ENCODE measurements around the gene TOX2. TPM values are rescaled to one million over a fixed set of nuclear protein-coding genes. Genes with fewer than 3 reads are reported as not detected.

Gene TOX2
- total RNA-seq, 1 experiment from 2014 or later: not detected

GRCh38 chr20:43937591-43937990 lies 22.9 kb downstream of the TOX2 start:
- H3K27me3 Mint-ChIP-seq (ENCODE audit: unreplicated experiment): peaks cover 42% of the 10 kb centered on the region
- no peaks in the 10 kb centered on the region for H3K9me3 Mint-ChIP-seq (ENCODE audit: low read depth, unreplicated experiment)
- BruUV-seq (replicated peaks): no TSS peak
- no peak for DNase-seq
- intact Hi-C loops (cut with micrococcal nuclease; ENCODE audit: unreplicated experiment): no loop called here
- CTCF ChIA-PET: interaction anchor here (0.6 to 1.6 kb wide), 2 partner anchors 9 to 1321 kb away, joined by 3 to 5 read pairs; no protein-coding TSS in a partner anchor
- H3K27ac Mint-ChIP-seq (ENCODE audit: unreplicated experiment): no peak overlapping the region
- peaks cover 5% of the 10 kb centered on the region for H3K36me3 Mint-ChIP-seq (ENCODE audit: insufficient read depth, unreplicated experiment)
- no peak for TF ChIP-seq CTCF (IDR thresholded peaks at IDR 0.05; ENCODE audit: unreplicated experiment)
- H3K4me1 Mint-ChIP-seq (ENCODE audit: low read depth, unreplicated experiment): peaks cover 27% of the 10 kb centered on the region
- H3K4me3 Mint-ChIP-seq (ENCODE audit: low read depth, unreplicated experiment): no peak overlapping the region

DNA sequence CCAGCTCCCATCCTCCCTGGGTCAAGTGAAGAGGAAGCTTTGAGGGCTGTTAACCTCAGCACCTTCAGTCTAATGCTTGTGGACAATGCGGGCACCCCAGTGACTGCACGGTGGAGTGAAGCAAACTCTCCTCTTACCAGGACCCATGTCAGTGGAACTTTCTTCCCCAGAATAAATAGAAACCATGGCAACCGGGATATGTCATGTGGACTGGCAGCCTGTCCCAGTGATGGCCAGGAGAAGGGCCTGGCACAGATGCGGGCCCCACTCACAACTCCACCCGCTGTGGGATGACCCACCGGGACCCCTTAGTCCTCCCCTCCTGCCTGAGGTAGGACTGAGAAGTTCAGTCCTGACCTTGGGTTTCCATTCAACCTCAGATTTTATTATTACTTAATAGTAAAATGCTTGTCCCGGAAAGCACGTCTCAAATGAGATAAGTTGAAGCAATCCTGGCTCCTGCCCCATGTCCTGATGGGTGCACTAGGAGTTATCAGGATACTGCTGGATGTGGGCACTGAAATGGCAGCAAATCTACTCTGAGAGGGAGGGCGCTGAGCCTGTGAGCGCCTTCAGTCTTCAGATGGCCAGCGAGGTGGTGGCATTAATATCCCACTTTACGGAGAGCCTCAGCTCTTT lies 23.5 kb downstream of the TOX2 start:
- TF ChIP-seq CTCF (IDR thresholded peaks at IDR 0.05; ENCODE audit: unreplicated experiment): no peak
- BruUV-seq (replicated peaks): no TSS peak
- Mint-ChIP-seq H3K27me3 (ENCODE audit: unreplicated experiment) (peaks cover 37% of the 10 kb centered on the region), H3K9me3 (ENCODE audit: low read depth, unreplicated experiment) (no peaks in the 10 kb centered on the region), H3K36me3 (ENCODE audit: insufficient read depth, unreplicated experiment) (peaks cover 5% of the 10 kb centered on the region), H3K4me1 (ENCODE audit: low read depth, unreplicated experiment) (peaks cover 33% of the 10 kb centered on the region), H3K4me3 (ENCODE audit: low read depth, unreplicated experiment) (no peak overlapping the region), H3K27ac (ENCODE audit: unreplicated experiment) (no peak overlapping the region)
- CTCF ChIA-PET: interaction anchor here (0.6 to 1.6 kb wide), 4 partner anchors 9 to 1320 kb away, joined by 3 to 5 read pairs (median 3); no protein-coding TSS in a partner anchor
- intact Hi-C loops (cut with micrococcal nuclease; ENCODE audit: unreplicated experiment): no loop called here
- no peak for DNase-seq

GRCh38 chr20:43938932-43939761 lies 24.5 kb downstream of the TOX2 start:
- Mint-ChIP-seq H3K27ac (ENCODE audit: unreplicated experiment) (peak overlapping the region; percentile 27), H3K27me3 (ENCODE audit: unreplicated experiment) (peaks cover 27% of the 10 kb centered on the region), H3K4me3 (ENCODE audit: low read depth, unreplicated experiment) (no peak overlapping the region), H3K4me1 (ENCODE audit: low read depth, unreplicated experiment) (peaks cover 35% of the 10 kb centered on the region), H3K9me3 (ENCODE audit: low read depth, unreplicated experiment) (no peaks in the 10 kb centered on the region), H3K36me3 (ENCODE audit: insufficient read depth, unreplicated experiment) (peaks cover 5% of the 10 kb centered on the region)
- DNase-seq: peak; percentile 79
- no TSS peak for BruUV-seq (replicated peaks)
- no peak for TF ChIP-seq CTCF (IDR thresholded peaks at IDR 0.05; ENCODE audit: unreplicated experiment)
- intact Hi-C loops (cut with micrococcal nuclease; ENCODE audit: unreplicated experiment): no loop called here
- CTCF ChIA-PET: interaction anchor here (0.6 to 1.6 kb wide), 3 partner anchors 8 to 83 kb away, joined by 3 to 5 read pairs (median 3); no protein-coding TSS in a partner anchor

- Mint-ChIP-seq H3K27ac (ENCODE audit: unreplicated experiment) (peak overlapping the region; percentile 27), H3K9me3 (ENCODE audit: low read depth, unreplicated experiment) (no peaks in the 10 kb centered on the region), H3K4me1 (ENCODE audit: low read depth, unreplicated experiment) (peaks cover 35% of the 10 kb centered on the region), H3K27me3 (ENCODE audit: unreplicated experiment) (peaks cover 21% of the 10 kb centered on the region), H3K36me3 (ENCODE audit: insufficient read depth, unreplicated experiment) (peaks cover 5% of the 10 kb centered on the region), H3K4me3 (ENCODE audit: low read depth, unreplicated experiment) (no peak overlapping the region)
- no peak for TF ChIP-seq CTCF (IDR thresholded peaks at IDR 0.05; ENCODE audit: unreplicated experiment)
- no peak for DNase-seq
- CTCF ChIA-PET: no interaction called here
- intact Hi-C loops (cut with micrococcal nuclease; ENCODE audit: unreplicated experiment): no loop called here
- BruUV-seq (replicated peaks): no TSS peak
Measured at GRCh38 chr20:43939762-43940121, 25.1 kb downstream of the TOX2 start.
